Measurements from ENCODE around the gene CAND1. TPM values are rescaled to one million over a fixed set of nuclear protein-coding genes. Genes with fewer than 3 reads are reported as not detected.

The CAND1 gene
- total RNA-seq, 4 donors from 2014 or later = 66.1 to 76.5 (median 72.1) TPM

- no peak for TF ChIP-seq CTCF (IDR thresholded peaks at IDR 0.05; ENCODE audit: low read depth)
These were observed 62.7 kb downstream of the CAND1 start for GRCh38 chr12:67331828-67332227.

- TF ChIP-seq CTCF (IDR thresholded peaks at IDR 0.05; ENCODE audit: low read depth) = no peak
These were observed 64.5 kb downstream of the CAND1 start for GRCh38 chr12:67333649-67334048.

GRCh38 chr12:67338426-67338825, 69.3 kb downstream of the CAND1 start:
- no peak for TF ChIP-seq CTCF (IDR thresholded peaks at IDR 0.05; ENCODE audit: low read depth)

- TF ChIP-seq CTCF (IDR thresholded peaks at IDR 0.05; ENCODE audit: low read depth) = no peak
These were observed 70.4 kb downstream of the CAND1 start for GRCh38 chr12:67339530-67339929.

GRCh38 chr12:67344979-67345710, 76.0 kb downstream of the CAND1 start:
- no peak for TF ChIP-seq CTCF (IDR thresholded peaks at IDR 0.05; ENCODE audit: low read depth)

GRCh38 chr12:67348683-67349082, 79.5 kb downstream of the CAND1 start:
- TF ChIP-seq CTCF (IDR thresholded peaks at IDR 0.05; ENCODE audit: low read depth) = no peak

GRCh38 chr12:67352682-67353081, 83.5 kb downstream of the CAND1 start:
- TF ChIP-seq CTCF (IDR thresholded peaks at IDR 0.05; ENCODE audit: low read depth) = no peak
